GM19452 (cell line): ENCODE measurements around the gene MYL6B.
"Not testable (repeated sequence)": the region's sequence is repeated elsewhere in the genome, so short reads cannot be mapped to it uniquely, and the experiment has no call there.

ENCODE experiments used
- ATAC-seq: cut with Tn5 transposase; IDR thresholded peaks from one replicate; pipeline ENCODE4 v1.9.1; 2021; ENCODE audit not compliant: unreplicated experiment

The MYL6B gene

DNA sequence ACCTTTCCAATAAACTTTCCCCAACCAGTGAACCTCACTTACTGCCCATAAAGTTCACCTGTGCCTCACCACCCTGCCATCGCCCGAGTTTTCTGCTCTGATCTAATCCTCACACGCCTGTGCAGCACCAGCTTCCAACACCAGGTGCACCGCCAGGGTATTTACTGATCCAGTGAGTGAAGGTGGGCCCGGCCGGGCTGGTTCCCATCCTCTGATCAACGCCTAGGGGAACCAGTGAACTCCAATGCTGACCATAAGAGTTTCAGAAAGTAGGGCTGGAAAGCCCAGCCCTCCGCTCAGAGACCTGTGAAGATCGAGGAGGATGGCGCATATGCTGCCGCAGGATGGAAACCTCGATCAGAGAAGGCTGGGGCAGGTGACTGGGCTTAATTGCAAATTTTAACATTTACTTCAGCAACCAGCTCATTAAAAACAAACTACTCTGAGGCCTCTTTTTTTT is 685 bp upstream of the MYL6B start:
- ATAC-seq: peak; percentile 57

- ATAC-seq: no peak
Observed at GRCh38 chr12:56152756-56153677, 630 bp downstream of the MYL6B start.

GRCh38 chr12:56153678-56154065 is 1.3 kb downstream of the MYL6B start:
- ATAC-seq: no peak

DNA sequence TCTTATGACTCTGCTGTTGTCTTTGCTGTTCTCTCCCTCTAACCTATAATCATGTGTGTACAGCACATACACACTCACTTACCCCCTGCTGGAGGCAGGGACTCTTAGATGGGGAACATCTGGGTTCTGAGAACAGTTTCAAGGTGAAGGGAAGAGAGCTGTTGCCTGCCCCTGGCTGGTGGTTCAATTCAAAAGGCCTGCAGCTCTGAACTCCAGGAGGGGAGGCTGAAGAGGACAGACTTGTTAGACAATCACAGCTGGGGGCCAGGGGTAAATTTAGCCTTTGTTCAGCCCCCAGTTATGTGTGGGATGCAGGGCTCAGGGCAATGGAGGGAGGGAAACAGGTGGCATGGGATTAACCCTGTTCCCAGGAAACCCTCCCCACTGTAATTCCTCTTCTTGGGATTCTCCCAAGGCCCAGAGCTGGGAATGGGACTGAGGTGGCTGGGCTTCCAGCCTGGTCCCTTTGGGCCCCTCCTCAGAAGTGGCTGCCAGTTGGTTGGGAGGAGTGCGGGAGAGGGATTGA is 1.9 kb downstream of the MYL6B start:
- ATAC-seq: no peak

- ATAC-seq: no peak
Observed at GRCh38 chr12:56154818-56155217, 2.4 kb downstream of the MYL6B start.

DNA sequence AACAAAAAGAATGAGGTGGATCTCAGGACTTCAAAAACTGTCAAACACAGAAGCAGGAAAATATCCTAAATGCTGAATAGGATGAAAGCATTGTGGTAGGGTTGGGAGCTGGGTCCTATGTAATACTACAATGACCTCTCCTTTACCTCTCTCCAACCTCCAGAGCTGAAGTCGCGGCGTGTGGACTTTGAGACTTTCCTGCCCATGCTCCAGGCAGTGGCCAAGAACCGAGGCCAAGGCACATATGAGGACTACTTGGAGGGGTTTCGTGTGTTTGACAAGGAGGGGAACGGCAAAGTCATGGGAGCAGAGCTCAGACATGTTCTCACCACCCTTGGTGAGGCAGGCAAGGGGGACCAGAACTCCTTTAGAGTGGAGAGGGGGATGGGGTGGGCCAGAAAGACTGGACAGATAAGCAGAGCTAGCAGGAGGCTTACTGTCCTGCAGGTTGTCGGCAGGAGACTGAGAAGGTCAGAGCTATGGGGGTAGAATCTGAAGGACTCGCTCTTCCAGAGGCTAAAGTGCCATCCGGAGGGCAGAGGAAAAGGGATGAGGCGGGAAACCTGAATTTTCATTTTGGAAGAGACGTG is 3.0 kb downstream of the MYL6B start:
- ATAC-seq: no peak

DNA sequence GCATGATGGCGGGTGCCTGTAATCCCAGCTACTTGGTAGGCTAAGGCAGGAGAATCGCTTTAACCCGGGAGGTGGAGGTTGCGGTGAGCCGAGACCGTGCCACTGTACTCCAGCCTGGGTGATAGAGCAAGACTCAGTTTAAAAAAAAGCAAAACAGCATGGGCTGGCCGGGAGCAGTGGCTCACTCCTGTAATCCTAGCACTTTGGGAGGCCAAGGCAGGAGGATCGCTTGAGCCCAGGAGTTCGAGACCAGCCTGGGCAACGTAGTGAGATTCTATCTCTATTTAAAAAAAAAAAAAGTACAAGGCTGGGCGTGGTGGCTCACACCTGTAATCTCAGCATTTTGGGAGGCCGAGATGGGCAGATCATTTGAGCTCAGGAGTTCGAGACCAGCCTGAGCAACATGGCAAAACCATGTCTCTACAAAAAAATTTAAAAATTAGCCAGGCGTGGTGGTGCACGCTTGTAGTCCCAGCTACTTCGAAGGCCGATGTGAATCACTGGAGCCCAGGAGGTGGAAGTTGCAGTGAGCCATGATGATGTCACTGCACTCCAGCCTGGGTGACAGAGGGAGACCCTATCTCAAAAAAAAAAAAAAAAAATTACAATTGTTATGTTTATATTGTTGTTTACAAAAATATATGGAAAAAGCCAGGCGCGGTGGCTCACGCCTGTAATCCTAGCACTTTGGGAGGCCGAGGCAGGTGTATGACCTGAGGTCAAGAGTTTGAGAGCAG is 4.2 kb downstream of the MYL6B start:
- not testable (repeated sequence) for ATAC-seq

- no peak for ATAC-seq
Observed at GRCh38 chr12:56157201-56158028, 5.0 kb downstream of the MYL6B start.

GRCh38 chr12:56158029-56158925 is 5.9 kb downstream of the MYL6B start, which contains the start of gene MYL6:
TSS of gene MYL6 (plus strand) at chr12:56158359. CDS start at chr12:56158402, 43 bp downstream.
- peak; percentile 76 for ATAC-seq

DNA sequence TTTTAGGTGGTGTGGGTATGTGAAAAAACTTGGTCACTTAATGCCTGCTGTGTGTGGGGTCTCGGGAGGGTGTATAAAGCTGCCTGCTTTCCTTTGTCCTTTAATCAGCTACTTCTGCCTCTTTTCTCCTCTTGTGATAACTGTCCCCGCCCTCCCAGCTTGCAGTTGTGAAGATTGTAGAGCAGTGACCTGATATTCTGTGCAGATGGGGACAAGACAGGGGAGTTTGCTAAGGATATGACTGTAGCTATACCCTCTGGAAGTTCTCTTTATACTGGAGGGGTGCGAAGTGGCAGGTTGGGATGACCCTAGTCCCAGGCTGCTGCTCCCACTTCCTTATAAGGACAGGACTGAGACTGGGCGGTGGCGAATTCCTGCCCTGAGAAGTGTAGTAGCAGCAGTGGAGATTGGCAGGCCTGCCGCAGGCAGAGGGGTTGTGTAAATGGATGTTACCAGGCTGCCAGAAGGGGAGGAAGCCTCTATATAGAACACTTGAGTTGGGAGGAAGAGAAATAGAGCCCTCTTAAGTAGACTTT is 6.6 kb downstream of the MYL6B start:
- no peak for ATAC-seq

- no peak for ATAC-seq
Observed at GRCh38 chr12:56159482-56160192, 7.2 kb downstream of the MYL6B start.

DNA sequence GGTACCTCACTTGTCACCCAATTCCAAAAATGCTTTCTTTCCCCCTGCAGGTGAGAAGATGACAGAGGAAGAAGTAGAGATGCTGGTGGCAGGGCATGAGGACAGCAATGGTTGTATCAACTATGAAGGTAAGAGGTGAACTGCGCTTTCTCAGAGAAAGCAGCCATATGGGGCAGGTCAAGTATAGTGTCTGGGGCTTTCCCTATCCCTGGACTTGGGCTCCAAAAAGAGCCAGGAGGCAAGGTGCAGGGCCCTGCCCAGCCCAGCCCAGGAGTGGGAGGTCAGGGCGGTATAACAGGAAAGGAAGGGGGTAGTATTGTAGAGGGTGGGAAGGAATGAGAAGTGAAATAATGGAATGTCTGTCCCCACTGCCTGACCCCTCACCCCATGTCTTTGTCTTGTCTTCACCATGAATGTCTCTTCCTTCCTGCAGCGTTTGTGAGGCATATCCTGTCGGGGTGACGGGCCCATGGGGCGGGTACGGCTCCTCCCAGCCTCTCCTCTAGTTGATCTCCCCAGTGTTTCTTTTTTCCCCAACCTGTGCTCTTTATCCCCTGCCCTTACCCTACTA is 7.9 kb downstream of the MYL6B start:
- no peak for ATAC-seq

DNA sequence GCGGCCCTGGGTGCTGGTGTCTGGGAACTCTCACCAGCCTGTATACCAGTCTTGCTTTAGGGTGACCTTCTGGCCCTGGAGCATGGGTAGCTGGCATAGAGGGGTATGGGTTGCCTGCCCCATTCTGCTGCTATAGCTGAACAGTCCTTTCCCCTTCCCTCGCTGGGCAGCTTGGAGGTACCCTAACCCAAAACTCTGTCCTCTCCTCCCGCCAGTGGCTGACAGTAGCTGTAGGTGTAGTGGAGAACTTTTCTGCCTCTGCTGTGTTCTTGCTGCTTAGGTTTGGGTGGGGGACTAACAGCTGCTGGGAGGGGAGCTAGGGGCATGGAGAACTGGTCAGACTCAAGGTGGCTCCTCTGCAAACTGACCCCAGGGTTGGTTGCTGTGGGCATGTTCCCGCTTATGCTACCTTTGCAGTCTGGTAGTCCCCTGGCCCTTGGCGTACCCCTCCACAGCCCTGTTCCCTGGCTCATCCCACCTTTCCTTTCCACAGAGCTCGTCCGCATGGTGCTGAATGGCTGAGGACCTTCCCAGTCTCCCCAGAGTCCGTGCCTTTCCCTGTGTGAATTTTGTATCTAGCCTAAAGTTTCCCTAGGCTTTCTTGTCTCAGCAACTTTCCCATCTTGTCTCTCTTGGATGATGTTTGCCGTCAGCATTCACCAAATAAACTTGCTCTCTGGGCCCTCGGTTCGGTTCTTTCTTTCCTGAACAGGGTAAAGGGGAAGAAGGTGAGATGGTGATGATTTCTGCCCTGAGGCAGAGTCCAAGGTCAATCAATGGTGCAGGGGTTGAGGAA is 8.7 kb downstream of the MYL6B start:
- ATAC-seq: no peak

- ATAC-seq: no peak
Observed at GRCh38 chr12:56161690-56162351, 9.4 kb downstream of the MYL6B start.

GRCh38 chr12:56162468-56163290 is 10.3 kb downstream of the MYL6B start:
- no peak for ATAC-seq
